CD4-positive, alpha-beta T cell treated with Interleukin-15 for 1 hour (primary cell): ENCODE results near the gene CACNA1C.
"Not testable (repeated sequence)": the region's sequence is repeated elsewhere in the genome, so short reads cannot be mapped to it uniquely, and the experiment has no call there.

Experiments used
- DNase-seq: peaks from one replicate; pipeline ENCODE4 v3.0.0-alpha.2; 2020

CACNA1C gene

GRCh38 chr12:2076728-2077127, 23.9 kb downstream of the CACNA1C start:
- DNase-seq, result no peak

- DNase-seq, result no peak
Observed at GRCh38 chr12:2080604-2081003, 27.8 kb downstream of the CACNA1C start.

- no peak for DNase-seq
Observed at GRCh38 chr12:2082321-2082720, 29.5 kb downstream of the CACNA1C start.

GRCh38 chr12:2083008-2083407, 30.2 kb downstream of the CACNA1C start:
- DNase-seq, result no peak

GRCh38 chr12:2083561-2083960, 30.8 kb downstream of the CACNA1C start:
- no peak for DNase-seq

GRCh38 chr12:2084553-2085296, 31.9 kb downstream of the CACNA1C start:
- DNase-seq, result no peak

- DNase-seq, result no peak
Observed at GRCh38 chr12:2092354-2092753, 39.6 kb downstream of the CACNA1C start.

- DNase-seq, result no peak
Observed at GRCh38 chr12:2092890-2093289, 40.1 kb downstream of the CACNA1C start.

- DNase-seq, result no peak
Observed at GRCh38 chr12:2094597-2094996, 41.8 kb downstream of the CACNA1C start.

- no peak for DNase-seq
Observed at GRCh38 chr12:2095878-2096277, 43.1 kb downstream of the CACNA1C start.

- DNase-seq, result no peak
Observed at GRCh38 chr12:2097617-2098016, 44.8 kb downstream of the CACNA1C start.

- no peak for DNase-seq
Observed at GRCh38 chr12:2098852-2099251, 46.1 kb downstream of the CACNA1C start.

GRCh38 chr12:2099595-2099994, 46.8 kb downstream of the CACNA1C start:
- DNase-seq, result no peak

GRCh38 chr12:2101359-2101758, 48.6 kb downstream of the CACNA1C start:
- no peak for DNase-seq

- DNase-seq, result no peak
Observed at GRCh38 chr12:2101771-2102170, 49.0 kb downstream of the CACNA1C start.

GRCh38 chr12:2102736-2103135, 49.9 kb downstream of the CACNA1C start:
- not testable (repeated sequence) for DNase-seq

GRCh38 chr12:2105387-2105786, 52.6 kb downstream of the CACNA1C start:
- not testable (repeated sequence) for DNase-seq

- DNase-seq, result no peak
Observed at GRCh38 chr12:2108166-2108565, 55.4 kb downstream of the CACNA1C start.

GRCh38 chr12:2108975-2109671, 56.3 kb downstream of the CACNA1C start:
- no peak for DNase-seq

GRCh38 chr12:2110127-2110526, 57.3 kb downstream of the CACNA1C start:
- DNase-seq, result no peak

- no peak for DNase-seq
Observed at GRCh38 chr12:2110849-2111566, 58.2 kb downstream of the CACNA1C start.

- DNase-seq, result no peak
Observed at GRCh38 chr12:2111826-2112225, 59.0 kb downstream of the CACNA1C start.

GRCh38 chr12:2112401-2112800, 59.6 kb downstream of the CACNA1C start:
- DNase-seq, result no peak
